ENCODE measurements around the gene CST7.

The CST7 gene

DNA sequence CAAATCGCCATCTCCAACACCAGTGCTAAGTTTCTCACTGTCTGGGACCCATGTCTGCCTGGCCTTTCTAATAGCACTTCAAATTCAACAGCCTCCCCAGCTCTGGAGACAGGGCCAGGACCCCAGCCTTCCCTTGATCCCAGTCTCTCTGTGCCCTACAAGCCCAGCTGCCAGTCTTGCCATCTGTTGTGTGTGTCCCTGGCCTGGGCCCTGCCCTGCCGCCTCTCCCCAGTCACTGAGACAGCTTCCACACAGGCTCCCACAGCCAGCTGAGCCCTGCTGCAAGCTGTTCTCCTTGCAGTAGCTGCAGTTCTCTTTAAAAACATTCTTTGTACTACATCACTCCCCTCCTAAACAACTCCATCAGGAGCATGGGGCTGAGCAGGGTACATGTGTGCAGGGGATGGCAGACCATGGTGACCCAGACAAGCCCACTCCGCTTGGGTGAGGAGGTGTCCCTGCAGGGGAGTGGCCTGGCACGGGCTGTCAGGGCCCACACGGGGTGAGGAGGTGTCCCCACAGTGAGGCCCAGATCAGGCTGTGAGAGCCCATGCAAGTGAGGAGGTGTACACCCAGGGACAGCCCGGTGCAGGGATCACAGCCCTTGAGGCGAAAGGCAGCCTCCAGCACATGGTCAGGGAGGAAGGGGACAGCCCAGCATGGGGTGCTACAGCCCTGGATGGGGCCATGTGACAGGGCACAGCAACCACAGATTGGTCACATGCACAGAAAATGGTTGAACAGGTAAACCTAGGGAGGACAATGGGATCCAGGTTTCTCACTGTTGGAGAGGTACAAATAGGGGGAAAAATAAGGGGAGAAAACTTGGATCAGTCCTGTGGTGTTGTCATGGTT is 16.2 kb downstream of the CST7 start:
- FAIRE-seq = no peak

- no peak for FAIRE-seq
These were observed 17.4 kb downstream of the CST7 start for GRCh38 chr20:24966317-24967012.

GRCh38 chr20:24968278-24968800 is 19.3 kb downstream of the CST7 start:
- no peak for FAIRE-seq

- FAIRE-seq = no peak
These were observed 20.3 kb downstream of the CST7 start for GRCh38 chr20:24969186-24970029.

- no peak for FAIRE-seq
These were observed 21.0 kb downstream of the CST7 start for GRCh38 chr20:24970030-24970553.

- FAIRE-seq = no peak
These were observed 21.7 kb downstream of the CST7 start for GRCh38 chr20:24970754-24971153.

DNA sequence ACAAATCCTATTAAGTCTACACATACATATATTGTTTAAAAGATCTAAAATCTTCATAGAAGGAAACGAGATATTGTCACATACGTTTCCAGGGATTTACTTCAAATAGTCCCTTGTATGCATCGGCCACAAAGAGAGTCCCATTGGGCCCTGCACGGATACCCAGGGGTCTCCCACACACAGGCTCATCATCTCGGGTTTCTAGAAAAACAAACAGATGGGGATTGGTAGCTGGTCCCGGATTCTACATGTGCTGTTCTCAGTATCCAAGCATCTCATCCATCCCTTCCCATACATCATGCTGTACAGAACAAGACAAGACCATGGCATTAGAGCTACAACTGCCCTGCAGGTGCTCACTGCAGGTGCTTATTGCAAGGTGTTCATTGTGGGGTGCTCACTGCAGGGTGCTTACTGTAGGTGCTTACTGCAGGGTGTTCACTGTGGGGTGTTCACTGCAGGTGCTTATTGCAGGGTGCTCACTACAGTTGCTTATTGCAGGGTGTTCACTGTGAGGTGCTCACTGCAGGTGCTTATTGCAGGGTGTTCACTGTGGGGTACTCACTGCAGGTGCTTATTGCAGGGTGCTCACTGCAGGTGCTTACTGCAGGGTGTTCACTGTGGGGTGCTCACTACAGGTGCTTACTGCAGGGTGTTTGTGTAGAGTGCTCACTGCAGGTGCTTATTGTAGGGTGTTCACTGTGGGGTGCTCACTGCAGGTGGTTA is 22.5 kb downstream of the CST7 start:
- no peak for FAIRE-seq

GRCh38 chr20:24972341-24972740 is 23.3 kb downstream of the CST7 start:
- FAIRE-seq = no peak

DNA sequence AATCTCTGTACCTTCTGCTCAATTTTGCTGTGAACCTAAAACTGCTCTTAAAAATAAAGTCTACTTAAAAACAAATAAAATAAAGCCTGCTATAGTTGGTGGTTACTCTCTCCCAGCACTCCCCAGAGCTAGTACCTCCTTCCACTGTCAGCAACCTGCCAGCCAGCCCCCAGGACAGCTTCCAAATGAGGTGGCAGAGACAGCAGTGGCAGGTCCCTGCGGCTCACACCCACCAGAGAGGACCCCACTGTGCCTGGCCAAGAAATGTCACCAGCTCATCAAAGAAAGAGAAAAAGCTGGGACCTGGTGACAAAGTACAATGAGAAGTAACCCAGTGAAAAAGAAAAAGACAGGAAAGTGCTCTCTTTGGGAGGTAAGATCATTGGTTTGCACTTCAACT is 28.3 kb downstream of the CST7 start:
- no peak for FAIRE-seq

- FAIRE-seq = no peak
These were observed 28.7 kb downstream of the CST7 start for GRCh38 chr20:24977797-24978196.

GRCh38 chr20:24978513-24978912 is 29.4 kb downstream of the CST7 start:
- no peak for FAIRE-seq

DNA sequence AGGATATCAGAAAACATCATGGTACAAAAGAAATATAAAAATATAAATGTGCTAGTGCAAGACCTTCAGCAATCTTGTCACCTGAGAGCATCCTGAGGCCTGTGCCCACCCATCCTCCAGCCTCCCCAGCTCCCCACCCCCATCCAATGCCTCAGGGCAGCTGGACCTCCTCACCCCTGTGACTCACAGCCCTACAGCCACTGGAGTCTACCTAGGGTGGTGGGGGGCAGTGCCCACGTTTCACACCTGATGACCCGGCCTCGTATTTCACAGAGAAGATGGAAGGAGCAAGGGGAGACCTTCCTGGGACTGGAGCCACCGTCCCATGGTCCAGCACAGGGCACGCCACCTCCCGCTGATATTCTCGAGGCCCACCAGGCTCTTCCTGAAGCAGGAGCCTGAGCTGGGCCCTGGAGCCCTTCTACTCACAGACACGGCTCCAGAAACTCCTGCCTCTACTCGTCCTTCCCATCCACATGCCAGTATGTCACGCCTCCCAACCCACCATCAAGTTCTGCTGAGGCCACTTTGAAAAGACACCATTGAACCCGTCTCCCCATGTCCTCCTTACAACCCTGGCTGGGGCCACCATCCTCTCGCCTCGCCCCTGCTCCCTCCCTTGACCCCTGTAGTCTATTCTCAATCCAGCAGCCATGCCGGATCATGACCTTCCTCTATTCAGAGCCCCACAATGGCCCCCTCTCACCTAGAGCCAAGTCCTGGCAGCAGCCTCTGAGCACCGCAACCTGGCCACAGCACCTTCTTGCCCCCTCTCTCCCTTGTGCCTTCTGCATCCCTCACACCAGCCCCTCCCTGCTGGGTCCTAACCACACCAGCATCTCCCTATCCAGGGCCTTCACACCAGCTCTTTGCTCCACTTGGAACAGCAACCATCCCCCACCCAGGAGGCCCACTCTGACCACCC is 30.2 kb downstream of the CST7 start:
- FAIRE-seq = no peak

DNA sequence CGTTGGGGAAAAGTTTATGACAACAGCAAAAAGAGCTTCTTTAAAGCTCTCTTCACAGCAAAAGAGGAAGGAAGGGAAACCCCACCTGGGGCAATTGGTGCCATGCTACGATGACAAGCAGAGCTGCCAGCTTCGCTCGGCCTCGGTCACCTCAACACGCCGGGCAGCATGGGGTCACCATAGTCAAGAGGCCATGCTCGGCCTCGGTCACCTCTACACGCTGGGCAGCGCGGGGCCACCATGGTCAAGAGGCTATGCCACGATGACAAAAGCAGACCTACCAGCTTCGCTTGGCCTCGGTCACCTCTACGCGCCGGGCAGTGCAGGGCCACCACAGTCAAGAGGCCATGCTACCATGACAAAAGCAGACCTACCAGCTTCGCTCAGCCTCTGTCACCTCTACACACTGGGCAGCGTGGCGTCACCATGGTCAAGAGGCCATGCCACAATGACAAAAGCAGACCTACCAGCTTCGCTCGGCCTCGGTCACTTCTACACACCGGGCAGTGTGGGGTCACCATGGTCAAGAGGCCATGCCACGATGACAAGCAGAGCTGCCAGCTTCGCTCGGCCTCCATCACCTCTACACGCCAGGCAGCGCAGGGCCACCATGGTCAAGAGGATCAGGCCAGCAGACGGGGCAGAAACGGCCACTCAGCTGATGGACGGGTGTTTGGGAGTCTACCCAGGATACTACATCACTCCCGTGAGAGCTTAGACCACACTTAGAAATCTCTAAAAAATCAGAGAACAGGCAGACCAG is 31.4 kb downstream of the CST7 start:
- FAIRE-seq = no peak

DNA sequence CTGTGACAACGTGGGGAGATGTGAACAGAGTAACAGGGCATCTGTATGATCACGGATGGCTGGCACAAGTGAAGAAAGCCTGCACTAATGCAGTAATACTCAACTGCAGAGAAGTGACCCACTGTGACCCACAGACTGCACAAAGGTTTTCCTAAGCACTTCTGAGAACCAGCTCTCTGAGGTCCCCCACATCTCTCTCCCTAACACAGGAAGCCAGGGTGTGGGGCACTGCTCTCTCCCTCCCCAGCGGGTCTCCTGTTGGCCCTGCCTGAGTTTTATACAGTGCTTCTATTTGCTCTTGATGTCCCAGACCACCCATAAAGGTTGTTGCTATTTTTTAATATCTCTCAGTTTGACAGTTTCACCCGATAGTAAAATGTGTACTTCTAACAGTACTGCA is 32.2 kb downstream of the CST7 start:
- FAIRE-seq = no peak

DNA sequence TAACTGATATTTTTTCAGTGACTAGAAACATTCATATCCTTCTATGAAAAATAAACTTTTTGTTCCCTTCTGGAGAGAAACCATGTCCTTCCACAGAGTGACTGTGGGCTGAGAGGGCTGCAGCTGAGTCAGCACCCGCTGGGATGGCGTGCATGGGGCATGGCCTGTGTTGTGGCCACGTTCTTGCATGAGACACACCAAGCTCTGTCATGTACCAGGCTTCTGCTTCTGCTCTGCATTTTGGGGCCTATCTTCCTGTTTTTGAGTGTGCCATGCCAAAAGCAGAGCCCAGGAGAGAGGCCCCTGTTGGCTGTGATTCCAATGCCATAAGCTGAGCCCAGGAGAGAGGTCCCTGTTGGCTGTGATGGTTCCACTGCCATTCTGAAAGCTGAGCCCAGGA is 32.7 kb downstream of the CST7 start:
- FAIRE-seq = no peak

- no peak for FAIRE-seq
These were observed 34.8 kb downstream of the CST7 start for GRCh38 chr20:24983896-24984295.

- FAIRE-seq = no peak
These were observed 36.0 kb downstream of the CST7 start for GRCh38 chr20:24984961-24985640.

DNA sequence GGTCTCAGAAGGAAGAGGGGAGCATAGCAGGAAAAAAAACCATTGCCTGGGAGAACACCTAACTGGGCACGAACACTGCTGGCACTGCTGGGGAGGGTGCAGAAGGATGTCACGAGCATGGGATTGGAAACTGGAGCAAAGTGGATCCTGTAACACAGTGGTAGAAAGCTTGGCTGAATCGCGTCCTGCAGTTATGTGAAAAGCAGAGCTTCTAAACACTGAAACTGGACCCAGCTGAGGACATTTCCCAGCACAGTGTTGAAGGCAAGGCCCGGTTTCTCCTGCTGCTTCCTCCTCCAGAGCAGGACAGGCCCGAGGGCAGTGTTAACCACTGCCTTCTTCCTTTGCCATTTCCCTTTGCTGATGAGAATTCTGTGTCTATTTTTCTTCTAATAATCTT is 36.7 kb downstream of the CST7 start:
- FAIRE-seq = no peak

DNA sequence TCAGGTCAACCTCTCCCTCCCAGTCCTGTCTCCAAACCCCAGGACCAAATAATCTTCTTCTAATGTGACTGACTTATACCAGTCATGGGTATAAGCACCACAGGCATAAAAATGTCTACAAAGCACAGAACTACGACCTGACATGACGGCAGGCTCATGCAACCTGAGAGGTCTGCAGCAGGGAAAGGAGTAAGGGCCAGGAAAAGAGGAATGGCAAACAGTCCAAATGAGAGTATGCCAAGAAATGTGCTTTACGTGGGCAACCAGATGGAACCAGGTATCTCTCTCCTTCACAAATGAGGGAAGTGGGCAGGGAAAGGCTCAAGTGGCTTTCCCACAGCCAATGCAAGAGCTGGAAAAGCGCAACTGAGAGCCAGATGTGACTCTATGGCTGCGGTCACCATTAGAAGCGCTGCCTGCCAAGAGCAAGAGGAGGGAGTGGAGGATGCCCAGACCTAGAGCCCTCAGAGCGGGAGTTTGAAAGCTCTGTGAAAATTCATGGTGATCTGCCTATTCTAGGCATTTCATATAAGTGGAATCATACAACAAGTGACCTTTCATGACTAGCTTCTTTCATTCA is 37.5 kb downstream of the CST7 start:
- no peak for FAIRE-seq
